HG03378 (cell line): Measurements from ENCODE around the gene SRXN1.
"Not testable (repeated sequence)": the region's sequence is repeated elsewhere in the genome, so short reads cannot be mapped to it uniquely, and the experiment has no call there.

Experiments used
- ATAC-seq: cut with Tn5 transposase; IDR thresholded peaks from one replicate; pipeline ENCODE4 v1.9.1; 2021; ENCODE audit warnings: mild to moderate bottlenecking, moderate library complexity; ENCODE audit not compliant: unreplicated experiment

Gene SRXN1

GRCh38 chr20:655726-656624 lies 3.0 kb upstream of the SRXN1 start:
- ATAC-seq = no peak

- ATAC-seq = no peak
Observed at GRCh38 chr20:654417-654750, 1.4 kb upstream of the SRXN1 start.

DNA sequence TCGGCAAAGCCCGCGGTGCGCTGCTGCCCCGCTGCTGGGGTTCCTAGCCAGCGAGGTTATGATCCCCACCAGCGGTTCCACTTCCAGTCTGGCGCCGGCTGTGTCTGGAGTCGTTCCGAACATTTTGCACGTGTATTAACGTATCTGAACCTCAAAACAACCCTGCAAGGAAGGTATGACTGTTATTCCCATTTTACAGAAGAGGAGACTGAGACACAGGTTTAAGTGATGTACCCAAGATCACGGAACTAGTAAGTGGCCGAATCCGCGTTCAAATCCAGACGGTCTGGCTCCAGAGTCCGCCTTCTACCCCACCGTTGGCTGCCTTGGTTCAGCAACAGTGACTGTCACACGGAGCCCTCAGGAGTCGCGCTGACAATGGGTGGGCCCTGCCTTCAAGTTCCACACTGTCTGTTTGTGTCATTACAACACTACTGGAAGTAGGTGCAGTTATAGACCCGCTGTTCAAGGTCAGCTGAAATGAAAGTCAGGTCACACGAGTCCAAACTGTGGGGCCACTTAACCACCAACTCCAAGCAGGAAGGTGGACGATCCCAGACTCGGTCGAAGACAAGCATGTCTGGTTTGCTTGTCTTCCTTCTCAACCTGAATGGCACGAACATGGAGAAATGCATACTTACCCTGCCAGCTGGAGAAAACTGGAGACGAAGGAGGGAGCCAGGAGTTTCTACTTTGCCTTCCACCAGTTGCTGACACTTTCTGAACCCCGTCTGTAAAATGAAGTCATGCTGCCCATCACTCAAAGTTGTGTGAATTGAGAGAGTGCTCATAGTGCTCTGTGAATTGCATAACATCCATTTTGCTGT lies 803 bp upstream of the SRXN1 start:
- ATAC-seq = no peak

DNA sequence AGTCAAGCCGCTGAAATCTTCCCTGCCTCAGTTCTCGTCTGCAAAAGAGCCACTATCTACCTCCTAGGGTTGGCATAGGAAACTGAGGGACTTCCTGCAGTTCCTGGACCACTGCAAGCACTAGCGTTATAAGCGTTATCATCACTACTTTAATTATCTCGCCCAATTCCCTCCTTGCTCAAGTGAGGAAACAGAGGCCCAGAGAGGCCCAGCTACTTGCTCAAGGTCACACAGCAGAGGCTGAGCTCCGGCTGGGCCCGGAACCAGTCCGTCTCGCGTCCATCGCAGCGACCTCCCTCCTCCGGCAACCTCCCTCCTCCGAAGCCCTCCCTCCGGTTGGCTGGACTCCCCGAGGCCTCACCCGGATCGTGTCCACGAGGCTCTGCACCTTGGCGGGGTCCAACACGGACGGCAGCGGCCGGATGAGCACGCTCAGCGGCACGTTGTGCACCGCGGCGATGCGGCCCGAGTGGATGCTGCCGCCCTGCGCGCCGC lies 338 bp downstream of the SRXN1 start:
- peak; percentile 7 for ATAC-seq

DNA sequence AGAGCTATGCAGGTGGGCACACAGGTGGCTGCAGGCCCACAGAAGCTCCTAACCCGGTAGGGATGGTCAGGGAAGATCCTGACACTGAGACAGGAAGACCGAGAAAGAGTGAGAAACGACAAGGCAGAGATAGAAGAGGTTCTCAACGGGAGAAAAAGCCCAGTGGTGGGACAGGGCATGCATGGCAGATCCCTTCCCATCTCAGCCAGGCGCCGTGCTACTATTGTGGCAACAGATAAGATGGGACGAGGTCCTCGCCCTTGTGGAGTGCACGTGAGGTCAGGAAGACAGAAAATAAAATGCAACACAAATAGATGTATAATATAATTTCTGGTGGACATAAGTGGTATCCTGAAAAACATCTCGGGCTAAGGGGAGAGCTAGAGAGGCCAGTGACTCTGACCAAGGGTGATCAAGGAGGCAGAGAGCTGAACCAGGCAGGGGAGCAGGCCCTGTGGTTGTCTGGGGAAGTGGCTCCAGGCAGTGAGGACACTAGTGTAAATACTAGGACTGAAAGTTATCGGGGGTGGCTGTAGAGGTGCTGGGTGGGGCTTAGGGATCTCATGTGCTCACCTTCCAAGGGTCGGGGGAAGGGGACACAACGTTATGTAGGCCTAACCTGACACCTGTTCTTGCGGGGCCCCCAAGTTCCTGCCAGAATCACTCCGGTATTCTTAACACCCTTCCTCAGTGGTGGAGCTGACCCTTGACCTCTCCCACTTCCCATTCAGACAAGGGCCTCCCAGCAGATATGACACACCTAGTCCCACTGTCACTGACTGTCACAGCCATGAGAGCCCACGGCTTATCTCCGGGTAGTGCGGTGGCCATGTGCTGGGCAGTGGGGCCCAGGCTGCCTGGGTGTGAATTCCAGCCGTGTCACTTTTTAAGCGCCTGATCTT lies 1.0 kb downstream of the SRXN1 start:
- ATAC-seq = no peak

- no peak for ATAC-seq
Observed at GRCh38 chr20:650954-651353, 2.0 kb downstream of the SRXN1 start.

- ATAC-seq = no peak
Observed at GRCh38 chr20:650281-650680, 2.7 kb downstream of the SRXN1 start.

DNA sequence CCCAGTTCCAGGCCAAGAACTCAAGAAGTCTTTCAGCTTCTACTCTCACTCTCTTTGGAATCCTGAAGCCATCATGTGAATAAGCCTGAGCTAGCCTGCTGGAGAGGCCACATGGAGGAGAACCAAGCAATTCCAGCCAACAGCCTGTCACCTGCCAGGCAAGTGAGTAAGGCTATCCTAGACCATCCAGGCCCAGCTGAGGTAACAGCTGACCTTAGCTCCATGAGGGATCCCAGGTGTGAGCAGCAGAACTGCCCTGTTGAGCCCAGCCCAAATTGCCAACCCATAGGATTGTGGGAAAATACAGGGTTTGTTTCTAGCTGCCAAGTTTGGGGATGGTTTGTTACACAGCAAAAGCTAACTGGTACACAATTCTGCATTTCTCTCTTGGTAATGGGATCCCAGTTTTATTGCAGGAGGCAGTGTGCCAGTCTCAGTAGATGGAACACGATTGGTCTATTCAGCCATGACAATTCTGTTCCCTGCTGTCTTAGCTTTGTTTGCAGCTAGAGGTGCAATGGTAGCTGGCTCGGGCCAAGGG lies 5.5 kb downstream of the SRXN1 start:
- no peak for ATAC-seq

GRCh38 chr20:646868-647233 lies 6.1 kb downstream of the SRXN1 start:
- no peak for ATAC-seq

DNA sequence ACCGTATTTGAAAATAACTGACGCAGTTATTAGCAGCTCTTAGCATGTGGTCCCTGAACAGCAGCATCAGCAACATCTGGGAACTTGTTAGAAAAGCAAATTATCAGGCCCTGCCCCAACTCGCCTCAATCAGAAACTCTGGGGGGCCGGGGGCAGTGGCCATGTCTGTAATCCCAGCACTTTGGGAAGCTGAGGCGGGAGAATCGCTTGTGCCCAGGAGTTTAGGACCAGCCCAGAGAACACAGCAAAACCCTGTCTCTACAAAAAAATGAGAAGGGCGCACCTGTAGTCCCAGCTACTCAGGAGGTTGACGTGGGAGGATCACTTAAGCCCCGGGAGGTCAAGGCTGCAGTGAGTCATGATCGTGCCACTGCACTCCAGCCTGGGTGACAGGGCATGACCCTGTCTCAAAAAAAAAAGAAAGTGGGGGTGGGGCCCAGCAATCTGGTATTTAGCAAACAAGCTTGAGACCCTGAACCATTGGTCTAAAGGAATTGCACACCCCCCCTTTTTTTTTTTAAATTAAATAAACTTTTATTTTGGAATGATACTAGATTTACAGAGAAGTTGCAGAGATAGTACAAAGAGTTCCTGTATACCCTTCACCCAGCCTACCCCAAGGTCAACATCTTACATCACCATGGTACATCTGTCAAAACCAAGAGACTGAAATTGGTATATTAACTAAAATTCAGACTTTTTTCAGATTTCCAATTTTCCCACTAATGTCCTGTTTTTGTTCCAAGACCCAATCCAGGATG lies 6.7 kb downstream of the SRXN1 start:
- no peak for ATAC-seq

DNA sequence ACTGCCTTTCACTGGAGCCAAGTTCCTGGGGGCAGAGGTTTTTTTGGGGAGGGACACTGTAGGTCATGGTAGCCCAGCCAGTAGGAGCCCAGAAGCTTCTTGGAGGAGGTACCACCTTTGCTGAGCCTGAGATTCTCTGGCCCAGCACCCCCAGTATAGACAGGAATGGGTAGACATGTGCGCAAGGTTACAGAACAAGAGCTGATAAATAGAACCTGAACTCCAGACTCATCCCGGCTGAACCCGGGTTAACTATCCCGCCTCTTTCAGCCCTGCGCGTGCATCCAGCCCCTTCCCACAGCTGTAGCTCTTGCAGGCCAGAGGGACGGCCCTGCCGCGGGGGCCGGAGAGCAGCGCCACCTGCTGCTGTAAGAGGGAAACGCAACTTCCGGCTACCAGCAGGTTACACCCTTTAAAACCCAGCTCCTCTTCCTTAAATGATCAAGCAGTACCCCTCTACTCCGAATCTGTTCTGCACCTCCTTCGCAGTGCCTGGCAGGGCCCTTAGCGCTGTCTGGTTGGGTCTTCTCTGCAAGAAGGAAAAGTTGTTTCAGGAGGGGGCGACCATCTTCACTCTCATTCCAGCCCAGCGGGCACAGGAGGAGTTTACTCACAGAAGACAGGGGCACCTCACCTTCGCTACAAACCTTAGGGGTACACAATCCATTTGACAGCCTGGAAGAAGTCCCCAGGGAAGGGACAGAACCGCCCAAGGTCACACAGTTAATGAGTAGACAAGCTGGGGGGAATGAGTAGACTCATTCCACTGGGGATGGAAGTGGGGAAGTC lies 7.5 kb downstream of the SRXN1 start:
- ATAC-seq = no peak

- no peak for ATAC-seq
Observed at GRCh38 chr20:644692-645317, 8.2 kb downstream of the SRXN1 start.

DNA sequence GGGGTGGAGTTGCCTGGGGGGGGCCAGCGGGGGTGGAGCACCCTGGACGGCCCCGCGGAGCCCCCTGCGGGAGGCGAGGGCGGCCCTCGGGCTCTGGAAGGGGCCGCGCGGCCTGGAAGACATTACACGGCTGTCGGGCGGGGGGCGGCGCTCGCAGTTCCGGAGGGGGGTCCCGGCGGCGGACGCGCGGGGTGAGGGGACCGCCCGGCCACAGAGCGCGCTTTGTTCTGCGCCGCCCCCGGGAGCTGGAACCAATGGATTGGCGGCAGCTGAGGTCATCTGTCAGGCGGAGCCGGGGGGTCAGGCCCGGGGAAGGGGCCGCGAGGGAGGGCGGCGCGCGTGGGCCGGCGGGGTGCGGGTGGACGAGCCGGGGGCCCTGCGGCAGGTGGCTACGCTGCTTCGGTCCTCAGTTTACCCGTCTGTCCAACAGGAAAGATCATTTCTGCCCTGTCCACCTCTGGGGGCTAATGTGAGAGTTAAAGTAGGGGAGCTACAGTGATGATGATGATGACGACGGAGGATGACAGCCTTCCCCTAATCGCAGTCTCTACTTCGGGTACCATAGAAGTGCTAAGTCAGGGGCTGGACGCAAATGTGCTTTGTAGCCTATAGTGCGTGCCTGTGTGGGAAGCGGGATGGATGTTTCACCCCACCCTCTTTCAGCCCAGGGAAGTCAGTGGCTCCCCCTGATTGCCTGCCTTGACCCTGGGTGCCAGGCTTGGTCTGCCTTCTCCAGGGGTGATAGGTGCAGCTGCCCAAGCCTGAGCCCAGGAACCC lies 10.4 kb downstream of the SRXN1 start:
- no peak for ATAC-seq

- not testable (repeated sequence) for ATAC-seq
Observed at GRCh38 chr20:642013-642397, 11.0 kb downstream of the SRXN1 start.

DNA sequence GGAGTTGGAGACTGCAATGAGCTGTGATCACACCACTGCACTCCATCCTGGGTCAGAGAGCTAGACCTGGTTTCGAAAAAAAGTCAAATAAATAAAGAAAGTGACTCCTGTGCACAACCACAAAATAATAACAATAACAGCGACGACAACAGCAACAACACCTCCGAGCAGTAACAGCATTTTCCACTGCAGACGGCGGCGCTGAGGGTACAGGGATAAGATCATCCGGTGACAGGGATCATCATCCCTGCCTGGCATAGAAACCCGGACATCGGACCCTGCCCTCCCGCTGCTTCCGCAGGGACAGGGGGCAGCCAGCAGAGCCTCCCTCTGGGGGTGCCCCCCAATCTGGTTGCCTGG lies 11.5 kb downstream of the SRXN1 start:
- ATAC-seq = no peak

DNA sequence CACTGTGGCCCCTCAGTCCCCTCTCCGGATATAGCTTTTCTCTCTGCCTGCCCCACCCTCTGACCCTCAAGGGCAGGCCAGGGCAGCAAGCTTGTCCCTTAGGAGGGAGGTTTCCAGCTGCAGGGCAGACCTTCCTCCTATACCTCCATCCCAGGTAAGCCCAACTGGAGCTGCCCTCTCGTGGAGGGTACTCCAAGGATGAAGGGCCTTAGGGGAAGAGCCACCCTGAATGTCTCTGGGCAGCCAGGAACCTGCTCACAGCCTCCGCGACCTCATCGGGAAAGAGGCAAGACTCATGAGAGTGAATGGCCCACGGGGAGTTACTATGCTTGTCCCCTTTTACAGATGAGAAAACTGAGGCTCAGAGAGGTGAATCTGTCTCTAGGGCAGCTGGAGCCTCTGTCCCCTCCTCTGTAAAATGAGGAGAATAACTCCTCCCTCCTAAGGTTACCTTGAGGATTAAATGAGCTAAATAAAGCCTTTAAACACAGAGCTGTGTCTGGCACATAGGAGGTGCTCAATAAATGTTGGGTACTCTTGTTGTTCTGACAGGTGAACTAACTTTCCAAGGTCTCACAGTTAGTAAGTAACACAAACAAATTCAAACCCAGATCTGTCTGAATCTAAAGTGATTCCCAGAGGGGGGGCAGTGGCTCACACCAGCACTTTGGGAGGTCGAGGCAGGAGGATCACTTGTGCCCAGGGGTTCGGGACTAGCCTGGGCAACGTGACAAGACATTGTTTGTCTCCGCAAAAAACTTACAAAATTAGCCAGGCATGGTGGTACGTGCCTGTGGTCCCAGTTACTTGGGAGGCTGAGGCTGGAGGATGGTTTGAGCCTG lies 12.1 kb downstream of the SRXN1 start:
- ATAC-seq = no peak

DNA sequence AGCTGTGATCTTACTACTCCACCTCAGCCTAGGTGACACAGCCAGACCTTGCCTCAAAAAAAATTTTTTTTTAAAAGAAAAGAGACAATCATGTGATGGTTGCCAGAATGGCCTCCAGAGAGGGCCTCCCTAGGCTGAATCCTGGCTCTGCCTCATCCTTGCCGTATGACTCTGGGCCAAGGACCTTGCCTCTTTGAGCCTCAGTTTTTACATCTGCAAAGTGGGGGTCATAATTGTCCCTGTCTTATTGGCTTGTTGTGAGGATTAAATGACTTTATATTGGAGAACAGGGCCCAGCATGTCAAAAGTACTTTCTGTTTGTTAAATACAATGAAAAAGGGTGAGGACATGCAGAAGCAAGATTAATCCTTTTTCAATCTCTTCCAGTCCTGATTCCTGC lies 14.4 kb downstream of the SRXN1 start:
- ATAC-seq = no peak
